ENCODE measurements around the gene SHISA4.

- TF ChIP-seq POLR2A (IDR thresholded peaks at IDR 0.05): no peak
- TF ChIP-seq CTCF (IDR thresholded peaks at IDR 0.05): no peak
Observed at GRCh38 chr1:201916649-201917249, 28.1 kb downstream of the SHISA4 start.
